ENCODE measurements around the gene ARHGAP26.

The ARHGAP26 gene

DNA sequence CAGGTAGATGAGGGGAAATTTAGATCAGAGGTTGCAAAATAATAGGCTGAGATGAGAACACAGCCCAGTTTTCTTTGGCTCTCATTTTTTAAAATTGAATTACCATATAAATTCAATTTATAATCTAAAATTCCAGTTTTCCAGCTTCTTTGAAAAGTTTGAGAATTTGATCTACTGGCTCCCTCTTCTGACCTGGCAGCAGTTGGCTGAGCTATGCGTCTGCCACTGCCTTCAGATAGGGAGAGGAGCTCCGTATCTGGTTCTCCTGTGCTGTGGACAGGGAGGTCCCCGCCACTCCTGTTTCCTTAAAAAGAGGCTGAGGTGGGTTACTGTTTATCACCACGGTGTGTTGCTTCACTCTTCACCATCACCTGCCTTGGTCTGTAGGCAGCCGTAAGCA lies 103.7 kb downstream of the ARHGAP26 start:
- H3K4me3 Mint-ChIP-seq: no peak overlapping the region
- H3K27ac Mint-ChIP-seq: no peak overlapping the region
- no peaks in the 10 kb centered on the region for H3K27me3 Mint-ChIP-seq (ENCODE audit: low read depth)
- H3K9me3 Mint-ChIP-seq: no peaks in the 10 kb centered on the region
- H3K36me3 Mint-ChIP-seq (ENCODE audit: low read depth): no peaks in the 10 kb centered on the region
- no peak for DNase-seq (ENCODE audit: low spot score)
- no peaks in the 10 kb centered on the region for H3K4me1 Mint-ChIP-seq (ENCODE audit: low read depth)

- no peaks in the 10 kb centered on the region for H3K4me1 Mint-ChIP-seq (ENCODE audit: low read depth)
- H3K27me3 Mint-ChIP-seq (ENCODE audit: low read depth): no peaks in the 10 kb centered on the region
- no peaks in the 10 kb centered on the region for H3K9me3 Mint-ChIP-seq
- H3K4me3 Mint-ChIP-seq: no peak overlapping the region
- no peak for DNase-seq (ENCODE audit: low spot score)
- no peak overlapping the region for H3K27ac Mint-ChIP-seq
- no peaks in the 10 kb centered on the region for H3K36me3 Mint-ChIP-seq (ENCODE audit: low read depth)
Measured at GRCh38 chr5:142874540-142874939, 104.4 kb downstream of the ARHGAP26 start.

GRCh38 chr5:142875936-142876335 lies 105.8 kb downstream of the ARHGAP26 start:
- no peaks in the 10 kb centered on the region for H3K9me3 Mint-ChIP-seq
- no peaks in the 10 kb centered on the region for H3K36me3 Mint-ChIP-seq (ENCODE audit: low read depth)
- no peaks in the 10 kb centered on the region for H3K4me1 Mint-ChIP-seq (ENCODE audit: low read depth)
- no peak overlapping the region for H3K27ac Mint-ChIP-seq
- no peak for DNase-seq (ENCODE audit: low spot score)
- no peaks in the 10 kb centered on the region for H3K27me3 Mint-ChIP-seq (ENCODE audit: low read depth)
- H3K4me3 Mint-ChIP-seq: no peak overlapping the region

DNA sequence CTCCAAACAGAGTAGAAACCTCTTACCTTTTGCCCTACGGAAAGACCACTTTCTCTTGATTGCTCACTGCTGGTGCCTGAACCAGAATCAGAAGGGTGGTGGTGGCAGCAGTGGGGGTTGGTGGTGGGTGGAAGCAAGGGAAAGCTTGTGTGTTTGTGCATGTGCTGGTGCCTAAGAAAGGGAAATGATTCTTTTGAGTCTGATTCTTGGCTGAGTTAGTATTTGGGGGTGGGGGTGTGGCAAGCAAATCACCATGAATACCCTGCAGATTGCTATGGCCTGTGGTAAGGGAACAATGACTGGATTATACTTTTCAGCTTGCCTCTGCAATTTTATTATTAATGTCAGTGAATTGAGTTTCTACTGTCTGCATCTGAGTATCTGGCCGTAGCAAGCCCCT lies 106.6 kb downstream of the ARHGAP26 start:
- no peak overlapping the region for H3K27ac Mint-ChIP-seq

DNA sequence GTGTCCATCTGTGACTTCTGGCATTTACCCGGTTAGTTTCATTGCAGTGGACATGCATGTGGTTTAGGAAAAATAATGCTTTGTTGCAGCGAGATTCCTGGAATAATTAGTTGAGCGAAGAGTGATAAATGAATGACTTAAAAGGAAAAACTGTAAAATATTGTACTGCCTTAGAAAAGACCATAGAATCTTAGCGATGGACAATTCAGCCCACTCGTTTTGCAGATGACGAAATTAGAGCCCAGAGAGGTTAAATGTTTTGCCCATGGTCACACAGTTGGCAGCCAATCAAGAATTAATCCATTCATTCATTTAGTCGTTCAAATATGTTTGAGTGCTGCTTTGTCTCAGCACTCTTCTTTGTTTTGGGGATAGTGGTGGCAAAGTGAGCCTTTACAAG lies 107.9 kb downstream of the ARHGAP26 start:
- H3K36me3 Mint-ChIP-seq (ENCODE audit: low read depth): no peaks in the 10 kb centered on the region

More for the DNA sequence above, 106.6 kb downstream of the ARHGAP26 start:
- H3K27me3 Mint-ChIP-seq (ENCODE audit: low read depth): no peaks in the 10 kb centered on the region
- no peak overlapping the region for H3K4me3 Mint-ChIP-seq
- H3K36me3 Mint-ChIP-seq (ENCODE audit: low read depth): no peaks in the 10 kb centered on the region
- no peak for DNase-seq (ENCODE audit: low spot score)
- H3K9me3 Mint-ChIP-seq: no peaks in the 10 kb centered on the region
- no peaks in the 10 kb centered on the region for H3K4me1 Mint-ChIP-seq (ENCODE audit: low read depth)

GRCh38 chr5:142878638-142879037 lies 108.5 kb downstream of the ARHGAP26 start:
- Mint-ChIP-seq H3K27me3 (ENCODE audit: low read depth) (no peaks in the 10 kb centered on the region), H3K4me3 (no peak overlapping the region), H3K9me3 (no peaks in the 10 kb centered on the region), H3K27ac (no peak overlapping the region), H3K4me1 (ENCODE audit: low read depth) (peaks cover 2% of the 10 kb centered on the region), H3K36me3 (ENCODE audit: low read depth) (no peaks in the 10 kb centered on the region)
- DNase-seq (ENCODE audit: low spot score): no peak

More for the DNA sequence above, 107.9 kb downstream of the ARHGAP26 start:
- Mint-ChIP-seq H3K27me3 (ENCODE audit: low read depth) (no peaks in the 10 kb centered on the region), H3K27ac (no peak overlapping the region), H3K9me3 (no peaks in the 10 kb centered on the region), H3K4me1 (ENCODE audit: low read depth) (no peaks in the 10 kb centered on the region), H3K4me3 (no peak overlapping the region)
- DNase-seq (ENCODE audit: low spot score): no peak

DNA sequence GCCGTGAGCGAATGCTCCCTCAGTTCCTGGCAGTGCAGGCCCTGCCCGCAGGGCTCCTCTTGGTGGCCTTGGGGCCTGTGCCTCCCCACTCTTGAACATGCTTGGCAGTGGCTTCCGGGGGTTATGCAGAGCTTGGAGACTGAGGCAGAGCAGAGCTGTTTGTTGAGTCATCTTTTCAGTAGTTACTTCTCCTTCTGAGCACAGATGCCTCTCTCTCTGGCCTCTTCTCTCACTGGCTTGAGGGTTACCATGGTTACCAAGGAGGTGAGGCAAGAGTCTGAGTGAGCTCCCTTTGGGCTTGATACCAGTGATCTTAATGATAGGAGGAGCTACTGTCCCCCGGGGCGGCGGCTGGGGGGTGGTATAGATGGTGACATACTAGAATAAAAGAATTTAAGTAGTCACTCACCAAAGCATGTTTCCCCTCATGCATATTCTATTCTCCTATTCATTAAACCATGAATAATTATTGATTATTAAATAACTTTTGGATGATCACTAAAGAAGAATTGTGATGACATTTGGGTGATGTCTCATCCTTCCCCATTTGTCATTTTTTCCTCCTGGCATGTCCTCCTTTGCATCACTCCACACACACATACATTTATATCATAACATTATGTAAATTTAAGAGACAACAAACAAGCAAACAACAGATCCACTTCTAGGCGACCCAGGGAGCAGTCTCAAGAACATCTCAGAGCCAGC lies 111.1 kb downstream of the ARHGAP26 start:
- no peak for DNase-seq (ENCODE audit: low spot score)
- no peak overlapping the region for H3K4me3 Mint-ChIP-seq
- no peaks in the 10 kb centered on the region for H3K9me3 Mint-ChIP-seq
- no peaks in the 10 kb centered on the region for H3K27me3 Mint-ChIP-seq (ENCODE audit: low read depth)
- H3K4me1 Mint-ChIP-seq (ENCODE audit: low read depth): peaks cover 12% of the 10 kb centered on the region
- no peaks in the 10 kb centered on the region for H3K36me3 Mint-ChIP-seq (ENCODE audit: low read depth)
- no peak overlapping the region for H3K27ac Mint-ChIP-seq

GRCh38 chr5:142881784-142882126 lies 111.6 kb downstream of the ARHGAP26 start:
- Mint-ChIP-seq H3K36me3 (ENCODE audit: low read depth) (peaks cover 2% of the 10 kb centered on the region), H3K27ac (no peak overlapping the region), H3K27me3 (ENCODE audit: low read depth) (no peaks in the 10 kb centered on the region), H3K4me3 (no peak overlapping the region), H3K9me3 (no peaks in the 10 kb centered on the region), H3K4me1 (ENCODE audit: low read depth) (peaks cover 12% of the 10 kb centered on the region)
- DNase-seq (ENCODE audit: low spot score): no peak

DNA sequence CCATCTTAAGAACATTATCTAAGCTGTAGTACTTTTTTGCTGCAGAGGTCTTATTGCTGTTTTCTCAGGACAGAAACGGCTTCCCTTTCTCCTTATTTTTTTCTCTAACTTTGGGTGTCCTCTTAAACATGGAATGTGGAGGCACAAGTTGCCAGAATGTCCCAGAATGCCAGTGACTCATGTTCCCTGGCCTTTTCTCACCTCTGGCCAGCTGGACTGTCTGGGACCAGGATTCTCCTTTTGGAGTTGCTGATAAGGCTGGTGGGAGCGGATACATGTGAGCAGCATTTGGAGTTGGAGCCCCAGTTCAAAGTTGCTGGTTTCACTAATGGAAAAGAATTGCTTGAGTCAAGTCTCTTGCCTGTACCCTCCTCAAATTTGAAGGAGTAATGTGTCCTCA lies 112.8 kb downstream of the ARHGAP26 start:
- H3K9me3 Mint-ChIP-seq: no peaks in the 10 kb centered on the region
- H3K4me1 Mint-ChIP-seq (ENCODE audit: low read depth): peaks cover 12% of the 10 kb centered on the region
- H3K27me3 Mint-ChIP-seq (ENCODE audit: low read depth): no peaks in the 10 kb centered on the region

DNA sequence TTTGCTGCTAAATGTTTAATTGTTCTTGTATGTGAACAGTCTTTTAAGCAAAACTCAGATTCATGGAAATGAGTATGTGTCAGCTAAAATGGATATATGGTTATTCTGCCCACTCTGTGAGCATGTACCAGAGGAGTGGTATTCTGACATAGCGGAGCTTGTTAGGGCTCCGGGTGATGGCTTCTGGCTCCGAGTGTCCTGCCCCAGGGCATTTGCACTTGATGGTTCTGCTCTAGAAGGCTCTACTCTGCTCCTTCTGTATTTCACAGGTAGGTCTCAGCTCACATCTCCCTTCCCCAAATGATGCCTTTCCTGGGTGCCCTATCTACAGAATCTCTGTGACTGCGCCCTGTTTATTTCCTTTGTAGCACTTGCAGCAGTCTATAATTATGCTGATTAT lies 113.3 kb downstream of the ARHGAP26 start:
- H3K27ac Mint-ChIP-seq: no peak overlapping the region
- H3K27me3 Mint-ChIP-seq (ENCODE audit: low read depth): no peaks in the 10 kb centered on the region
- H3K9me3 Mint-ChIP-seq: no peaks in the 10 kb centered on the region

More for the DNA sequence above, 112.8 kb downstream of the ARHGAP26 start:
- peaks cover 2% of the 10 kb centered on the region for H3K36me3 Mint-ChIP-seq (ENCODE audit: low read depth)
- H3K27ac Mint-ChIP-seq: no peak overlapping the region
- DNase-seq (ENCODE audit: low spot score): no peak
- no peak overlapping the region for H3K4me3 Mint-ChIP-seq

DNA sequence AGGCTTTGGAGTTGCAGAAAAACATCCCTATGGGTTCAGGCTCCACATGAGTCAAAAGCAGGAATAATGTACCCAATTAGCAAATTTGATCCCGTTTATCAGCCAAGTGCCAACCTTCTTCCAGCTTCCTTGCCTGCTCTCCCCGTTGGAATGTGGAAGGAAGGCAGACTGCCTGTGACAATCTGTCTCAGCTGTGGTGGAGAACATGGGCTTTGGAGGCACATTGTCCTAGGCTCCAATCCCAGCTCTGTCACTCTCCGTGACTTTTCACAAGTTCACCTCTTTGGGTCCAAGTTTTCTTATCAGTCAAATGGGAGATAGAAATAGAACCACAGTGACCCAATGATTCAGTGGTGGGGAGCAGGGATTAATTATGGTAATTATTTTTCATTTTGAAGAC lies 113.9 kb downstream of the ARHGAP26 start:
- peaks cover 12% of the 10 kb centered on the region for H3K4me1 Mint-ChIP-seq (ENCODE audit: low read depth)
- H3K36me3 Mint-ChIP-seq (ENCODE audit: low read depth): peaks cover 2% of the 10 kb centered on the region
- DNase-seq (ENCODE audit: low spot score): no peak
- H3K9me3 Mint-ChIP-seq: no peaks in the 10 kb centered on the region
- H3K27me3 Mint-ChIP-seq (ENCODE audit: low read depth): no peaks in the 10 kb centered on the region
- H3K27ac Mint-ChIP-seq: no peak overlapping the region
- H3K4me3 Mint-ChIP-seq: no peak overlapping the region

More for the DNA sequence above, 113.3 kb downstream of the ARHGAP26 start:
- Mint-ChIP-seq H3K4me3 (no peak overlapping the region), H3K36me3 (ENCODE audit: low read depth) (peaks cover 2% of the 10 kb centered on the region), H3K4me1 (ENCODE audit: low read depth) (peaks cover 12% of the 10 kb centered on the region)
- no peak for DNase-seq (ENCODE audit: low spot score)

DNA sequence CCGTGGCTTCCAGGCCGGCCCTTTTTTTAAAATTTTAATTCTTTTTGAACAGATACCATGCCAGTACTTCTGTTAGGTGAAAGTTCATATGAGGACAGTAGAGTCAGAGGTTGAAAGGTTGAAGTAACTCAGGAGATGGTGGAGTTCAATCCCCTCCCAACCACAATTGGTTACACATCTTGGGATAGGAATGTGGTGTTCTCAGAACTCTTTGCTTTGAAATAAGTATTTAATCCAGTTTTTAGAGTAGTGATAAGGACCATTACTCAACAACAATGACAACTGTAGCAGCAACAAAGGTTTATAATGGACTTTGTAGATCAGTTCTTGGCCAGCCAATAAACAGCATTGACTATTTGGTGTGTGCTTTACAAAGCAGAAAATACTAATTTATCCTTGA lies 116.0 kb downstream of the ARHGAP26 start:
- H3K27me3 Mint-ChIP-seq (ENCODE audit: low read depth): no peaks in the 10 kb centered on the region
- no peaks in the 10 kb centered on the region for H3K9me3 Mint-ChIP-seq
- no peak for DNase-seq (ENCODE audit: low spot score)
- H3K4me3 Mint-ChIP-seq: no peak overlapping the region
- peaks cover 2% of the 10 kb centered on the region for H3K36me3 Mint-ChIP-seq (ENCODE audit: low read depth)
- peaks cover 19% of the 10 kb centered on the region for H3K4me1 Mint-ChIP-seq (ENCODE audit: low read depth)
- H3K27ac Mint-ChIP-seq: no peak overlapping the region

DNA sequence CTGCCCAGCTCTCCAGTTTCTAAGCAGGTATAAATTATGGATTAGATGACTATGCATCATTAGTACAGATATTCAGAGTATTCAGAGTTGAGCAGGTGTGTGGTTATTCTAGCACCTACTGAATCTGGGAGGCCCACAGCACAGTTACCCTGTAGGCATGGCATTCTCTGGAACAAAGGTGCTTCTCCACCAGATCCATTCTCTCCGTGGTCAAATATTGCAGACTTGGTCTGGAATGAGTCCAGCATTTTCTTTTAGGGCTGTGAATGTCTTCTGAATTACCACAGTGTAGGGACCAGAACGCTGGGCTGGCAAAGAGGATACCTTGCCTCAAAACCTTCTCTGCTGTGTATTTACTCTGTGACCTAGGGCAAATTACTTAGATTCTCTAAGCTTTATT lies 116.8 kb downstream of the ARHGAP26 start:
- Mint-ChIP-seq H3K4me1 (ENCODE audit: low read depth) (peaks cover 19% of the 10 kb centered on the region), H3K36me3 (ENCODE audit: low read depth) (peaks cover 2% of the 10 kb centered on the region)

GRCh38 chr5:142888469-142889085 lies 118.4 kb downstream of the ARHGAP26 start:
- Mint-ChIP-seq H3K36me3 (ENCODE audit: low read depth) (peaks cover 2% of the 10 kb centered on the region), H3K27me3 (ENCODE audit: low read depth) (no peaks in the 10 kb centered on the region), H3K4me3 (no peak overlapping the region), H3K9me3 (no peaks in the 10 kb centered on the region), H3K27ac (no peak overlapping the region), H3K4me1 (ENCODE audit: low read depth) (peaks cover 18% of the 10 kb centered on the region)
- DNase-seq (ENCODE audit: low spot score): no peak

More for the DNA sequence above, 116.8 kb downstream of the ARHGAP26 start:
- Mint-ChIP-seq H3K9me3 (no peaks in the 10 kb centered on the region), H3K27ac (no peak overlapping the region), H3K4me3 (no peak overlapping the region), H3K27me3 (ENCODE audit: low read depth) (no peaks in the 10 kb centered on the region)
- DNase-seq (ENCODE audit: low spot score): no peak

- H3K9me3 Mint-ChIP-seq: no peaks in the 10 kb centered on the region
- peaks cover 6% of the 10 kb centered on the region for H3K36me3 Mint-ChIP-seq (ENCODE audit: low read depth)
- H3K4me1 Mint-ChIP-seq (ENCODE audit: low read depth): peaks cover 12% of the 10 kb centered on the region
- no peak overlapping the region for H3K4me3 Mint-ChIP-seq
- DNase-seq (ENCODE audit: low spot score): no peak
- H3K27ac Mint-ChIP-seq: no peak overlapping the region
- H3K27me3 Mint-ChIP-seq (ENCODE audit: low read depth): no peaks in the 10 kb centered on the region
Measured at GRCh38 chr5:142892021-142892420, 121.8 kb downstream of the ARHGAP26 start.

Data from T-helper 2 cell treated with Interferon-gamma antibody and Interleukin-4, amounts not matched to agents 5 μg/mL and 100 μg/mL, for 36 hours (primary cell).